Measurements from ENCODE around the gene CEP250.

CEP250 gene

GRCh38 chr20:35468671-35469334 lies 13.4 kb downstream of the CEP250 start:
- H3K36me3 ChIP-seq (ENCODE audit: control insufficient read depth in 2 of 2, insufficient read depth in 1 of 2, low read length in 2 of 2) = peaks cover 51 to 97% of the 10 kb centered on the region in 2 experiments
- H3K4me3 ChIP-seq (ENCODE audit: low read depth, low read length) = no peak overlapping the region
- ChIA-PET CTCF (interaction anchor here (1.1 to 1.6 kb wide), 2 partner anchors 10 to 486 kb away, joined by 4 read pairs; partner anchors contain the start of gene SCAND1), POLR2A (interaction anchor here (0.6 to 3.1 kb wide), 2 partner anchors 13 to 187 kb away, joined by 4 to 15 read pairs; partner anchors contain the start of gene CEP250)
- peak; percentile 41; the same call in 1 of the 2 replicates for TF ChIP-seq ZNF121 (tag by site-specific recombination; IDR thresholded peaks at IDR 0.05)
- TF ChIP-seq ZNF660 (tag by site-specific recombination; IDR thresholded peaks at IDR 0.05) = no peak
- TF ChIP-seq ZFP69B (tag by site-specific recombination; IDR thresholded peaks at IDR 0.05) = no peak
- no peak for TF ChIP-seq ZFP3 (tag by site-specific recombination; IDR thresholded peaks at IDR 0.05; ENCODE audit: low read depth)
- no peak for TF ChIP-seq SALL2 (tag by site-specific recombination; IDR thresholded peaks at IDR 0.05; ENCODE audit: borderline replicate concordance)
- TF ChIP-seq ZNF692 (tag by site-specific recombination; IDR thresholded peaks at IDR 0.05) = no peak
- TF ChIP-seq ZNF514 (tag by site-specific recombination; IDR thresholded peaks at IDR 0.05) = no peak
- H3K9me3 ChIP-seq (ENCODE audit: control insufficient read depth, insufficient read depth, low read depth, low read length) = no peaks in the 10 kb centered on the region
- peaks cover 5% of the 10 kb centered on the region; the same call in 1 of the 2 replicates for H3K4me1 ChIP-seq (ENCODE audit: control insufficient read depth, insufficient read depth, low read length)
- H3K27ac ChIP-seq (ENCODE audit: extremely low read depth, low read depth, low read length) = no peak overlapping the region

GRCh38 chr20:35472209-35472608 lies 16.8 kb downstream of the CEP250 start:
- CTCF ChIA-PET = interaction anchor here (0.7 kb wide), 1 partner anchor 25 kb away, joined by 3 read pairs; no protein-coding TSS in a partner anchor
- Histone ChIP-seq H3K36me3 (ENCODE audit: control insufficient read depth in 2 of 2, insufficient read depth in 1 of 2, low read length in 2 of 2) (peaks cover 38 to 100% of the 10 kb centered on the region in 2 experiments), H3K9me3 (ENCODE audit: control insufficient read depth, insufficient read depth, low read depth, low read length) (no peaks in the 10 kb centered on the region), H3K4me1 (ENCODE audit: control insufficient read depth, insufficient read depth, low read length) (peaks cover 4% of the 10 kb centered on the region; the same call in 1 of the 2 replicates), H3K4me3 (ENCODE audit: low read depth, low read length) (no peak overlapping the region), H3K27ac (ENCODE audit: extremely low read depth, low read depth, low read length) (no peak overlapping the region)
- POLR2A ChIA-PET = no interaction called here
- TF ChIP-seq ZNF366 (tag by site-specific recombination; conservative IDR thresholded peaks at IDR 0.05) = no peak
- no peak for TF ChIP-seq SP2 (tag by site-specific recombination; IDR thresholded peaks at IDR 0.05)
- no peak for TF ChIP-seq ZNF843 (tag by site-specific recombination; IDR thresholded peaks at IDR 0.05)

- Histone ChIP-seq H3K4me1 (ENCODE audit: control insufficient read depth, insufficient read depth, low read length) (no peaks in the 10 kb centered on the region), H3K9me3 (ENCODE audit: control insufficient read depth, insufficient read depth, low read depth, low read length) (no peaks in the 10 kb centered on the region), H3K4me3 (ENCODE audit: low read depth, low read length) (no peak overlapping the region), H3K36me3 (ENCODE audit: control insufficient read depth in 2 of 2, insufficient read depth in 1 of 2, low read length in 2 of 2) (peaks cover 38 to 100% of the 10 kb centered on the region in 2 experiments), H3K27ac (ENCODE audit: extremely low read depth, low read depth, low read length) (no peak overlapping the region)
- ChIA-PET POLR2A (no interaction called here), CTCF (interaction anchor here (0.6 to 2.8 kb wide), 3 partner anchors 10 to 427 kb away, joined by 3 to 10 read pairs (median 3); no protein-coding TSS in a partner anchor)
- TF ChIP-seq ZNF114 (tag by site-specific recombination; IDR thresholded peaks at IDR 0.05) (no peak), AEBP2 (tag by site-specific recombination; IDR thresholded peaks at IDR 0.05; ENCODE audit: borderline replicate concordance) (no peak), ZNF560 (tag by site-specific recombination; IDR thresholded peaks at IDR 0.05; ENCODE audit: borderline replicate concordance) (no peak), ZNF776 (tag by site-specific recombination; IDR thresholded peaks at IDR 0.05; ENCODE audit: borderline replicate concordance) (no peak), EGR2 (tag by site-specific recombination; IDR thresholded peaks at IDR 0.05; ENCODE audit: low read depth) (no peak), ZNF747 (tag by site-specific recombination; IDR thresholded peaks at IDR 0.05) (no peak), ZNF24 (tag by site-specific recombination; IDR thresholded peaks at IDR 0.05) (no peak), ZNF366 (tag by site-specific recombination; conservative IDR thresholded peaks at IDR 0.05) (no peak), ZNF146 (tag by site-specific recombination; IDR thresholded peaks at IDR 0.05) (no peak)
These were observed 18.3 kb downstream of the CEP250 start for GRCh38 chr20:35473684-35474083.

Data from HEK293 (cell line).